A549 (cell line): Measurements from ENCODE around the gene SLC4A3.

Source experiments
- RNF2 ChIP-seq: fragments of 200-600 bp; sonication (generic); IDR thresholded peaks from 2 replicates; pipeline ENCODE4 v1.6.1; 2016; ENCODE audit warnings: low read depth, mild to moderate bottlenecking, antibody characterized with exemption, moderate library complexity, borderline replicate concordance
- TF ChIP-seq, protein P1 (sequence below): fragments of >200 bp; sonication (Bioruptor Twin); formaldehyde crosslinking; IDR thresholded peaks from 3 replicates; pipeline ENCODE4 v1.5.1; 2016
- TF ChIP-seq, protein P2 (sequence below): IDR thresholded peaks from 2 replicates; pipeline ENCODE4 v1.6.1; 2012

DNA sequence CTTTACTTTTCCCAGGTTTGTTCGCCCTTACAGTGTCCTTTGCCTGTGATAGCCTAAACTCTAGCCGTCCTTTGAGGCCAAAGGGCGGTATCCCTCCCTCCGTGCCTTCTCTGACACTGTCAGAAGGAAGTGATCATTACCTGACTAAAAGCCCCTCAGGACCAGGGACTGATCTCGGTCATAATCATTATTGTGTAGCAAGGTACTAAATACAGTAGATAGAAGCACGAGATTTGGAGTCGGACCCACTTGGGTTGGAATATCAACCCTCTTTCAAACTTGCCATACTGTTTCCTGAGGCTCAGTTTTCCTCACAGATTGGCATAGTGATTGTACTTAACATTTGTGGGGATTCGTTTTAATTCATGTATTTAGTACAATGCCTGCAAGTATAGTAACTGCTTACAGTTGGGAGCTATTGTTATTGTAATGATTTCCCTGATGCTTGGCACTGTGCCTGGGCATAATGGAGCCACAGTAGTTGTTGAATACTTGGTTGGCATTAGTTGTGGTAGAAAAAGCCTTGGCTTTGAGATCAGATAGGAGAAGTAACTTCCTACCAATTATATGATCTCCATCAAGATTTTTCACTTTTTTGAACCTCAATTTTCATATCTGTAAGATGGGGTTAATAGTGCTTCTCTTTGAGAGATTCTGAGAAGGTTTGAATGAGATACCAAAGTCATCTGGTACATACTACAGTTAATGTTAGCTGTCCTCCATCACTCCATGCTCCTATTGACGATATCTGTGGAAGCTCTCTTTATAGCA lies 28.9 kb upstream of the SLC4A3 start:
- TF ChIP-seq, protein P1, sequence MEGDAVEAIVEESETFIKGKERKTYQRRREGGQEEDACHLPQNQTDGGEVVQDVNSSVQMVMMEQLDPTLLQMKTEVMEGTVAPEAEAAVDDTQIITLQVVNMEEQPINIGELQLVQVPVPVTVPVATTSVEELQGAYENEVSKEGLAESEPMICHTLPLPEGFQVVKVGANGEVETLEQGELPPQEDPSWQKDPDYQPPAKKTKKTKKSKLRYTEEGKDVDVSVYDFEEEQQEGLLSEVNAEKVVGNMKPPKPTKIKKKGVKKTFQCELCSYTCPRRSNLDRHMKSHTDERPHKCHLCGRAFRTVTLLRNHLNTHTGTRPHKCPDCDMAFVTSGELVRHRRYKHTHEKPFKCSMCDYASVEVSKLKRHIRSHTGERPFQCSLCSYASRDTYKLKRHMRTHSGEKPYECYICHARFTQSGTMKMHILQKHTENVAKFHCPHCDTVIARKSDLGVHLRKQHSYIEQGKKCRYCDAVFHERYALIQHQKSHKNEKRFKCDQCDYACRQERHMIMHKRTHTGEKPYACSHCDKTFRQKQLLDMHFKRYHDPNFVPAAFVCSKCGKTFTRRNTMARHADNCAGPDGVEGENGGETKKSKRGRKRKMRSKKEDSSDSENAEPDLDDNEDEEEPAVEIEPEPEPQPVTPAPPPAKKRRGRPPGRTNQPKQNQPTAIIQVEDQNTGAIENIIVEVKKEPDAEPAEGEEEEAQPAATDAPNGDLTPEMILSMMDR, result no peak
- TF ChIP-seq, protein P2, sequence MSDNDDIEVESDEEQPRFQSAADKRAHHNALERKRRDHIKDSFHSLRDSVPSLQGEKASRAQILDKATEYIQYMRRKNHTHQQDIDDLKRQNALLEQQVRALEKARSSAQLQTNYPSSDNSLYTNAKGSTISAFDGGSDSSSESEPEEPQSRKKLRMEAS, result no peak
- no peak for TF ChIP-seq RNF2
